ENCODE data around the gene PCNT.

The PCNT gene

DNA sequence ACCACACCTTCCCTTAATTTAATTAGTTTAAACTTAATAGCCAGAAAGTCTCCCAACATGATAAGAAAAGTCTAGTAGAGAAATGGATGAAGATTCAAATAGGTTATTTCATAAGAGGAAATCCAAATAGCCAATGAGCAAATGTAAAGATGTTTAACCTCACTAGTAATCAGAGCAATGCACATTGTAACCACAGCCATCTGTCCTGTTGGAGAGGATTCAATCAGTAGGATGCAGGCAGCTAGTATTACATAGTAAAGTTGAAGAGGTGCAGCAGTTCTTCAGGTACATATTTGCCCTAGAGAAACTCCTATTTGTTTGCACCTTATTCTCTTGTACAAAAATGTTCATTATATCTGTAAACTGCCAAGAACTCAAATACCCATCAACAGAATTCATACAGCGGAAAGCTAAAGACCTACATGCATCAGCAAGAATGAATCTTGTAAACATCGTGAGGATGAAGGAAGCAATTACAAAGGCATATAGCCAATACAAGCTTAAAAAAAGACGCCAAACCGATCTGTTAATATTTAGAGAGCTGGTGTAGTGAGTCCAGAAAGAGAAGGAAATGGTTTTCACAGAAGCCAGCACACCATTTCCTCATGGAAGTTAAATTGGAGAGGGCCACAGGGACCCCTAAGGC lies 162.6 kb downstream of the PCNT start:
- DNase-seq = no peak

DNA sequence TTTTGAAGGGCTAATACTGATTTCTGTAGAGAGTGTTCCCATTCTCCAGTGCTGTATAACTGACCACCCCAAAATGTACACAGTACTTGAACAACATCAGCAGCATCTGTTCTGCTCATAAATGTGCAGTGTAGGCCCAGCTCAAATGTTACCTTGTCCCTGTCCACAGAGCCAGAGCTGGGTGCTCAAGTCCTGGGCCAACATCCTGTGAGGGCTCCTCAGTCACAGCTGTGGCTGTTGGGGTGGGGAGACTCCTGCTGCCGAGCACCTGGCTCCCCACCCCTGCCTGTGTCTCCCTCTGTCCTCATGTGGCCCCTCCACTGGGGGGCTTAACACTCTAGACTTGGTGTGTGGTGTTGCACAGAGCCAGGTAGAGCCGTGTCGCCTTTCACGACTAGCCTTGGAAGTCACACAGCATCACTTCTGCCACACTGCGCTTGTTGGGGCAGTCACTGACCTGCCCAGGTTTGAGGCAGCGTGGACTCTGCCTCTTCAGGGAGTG lies 165.3 kb downstream of the PCNT start:
- no peak for DNase-seq

DNA sequence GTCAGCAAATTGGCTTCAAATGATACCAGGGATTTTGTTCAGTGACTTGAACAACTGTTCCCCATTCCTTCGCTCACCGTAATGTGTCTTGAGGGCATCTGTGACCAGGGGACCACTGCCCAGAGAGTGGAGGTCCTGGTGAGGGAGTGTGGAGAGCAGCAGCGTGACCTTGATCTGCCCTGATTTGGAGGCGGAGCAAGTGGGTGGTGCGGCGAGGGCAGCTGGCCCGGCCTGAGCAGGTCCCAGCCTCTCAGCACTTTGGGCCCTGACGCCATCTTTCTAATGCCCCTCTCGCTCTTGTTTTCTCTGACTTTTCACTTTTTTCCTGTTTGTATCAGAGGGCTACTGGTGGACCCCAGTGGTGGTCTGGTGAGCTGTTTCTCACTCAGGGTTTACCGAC lies 165.8 kb downstream of the PCNT start:
- no peak for DNase-seq

DNA sequence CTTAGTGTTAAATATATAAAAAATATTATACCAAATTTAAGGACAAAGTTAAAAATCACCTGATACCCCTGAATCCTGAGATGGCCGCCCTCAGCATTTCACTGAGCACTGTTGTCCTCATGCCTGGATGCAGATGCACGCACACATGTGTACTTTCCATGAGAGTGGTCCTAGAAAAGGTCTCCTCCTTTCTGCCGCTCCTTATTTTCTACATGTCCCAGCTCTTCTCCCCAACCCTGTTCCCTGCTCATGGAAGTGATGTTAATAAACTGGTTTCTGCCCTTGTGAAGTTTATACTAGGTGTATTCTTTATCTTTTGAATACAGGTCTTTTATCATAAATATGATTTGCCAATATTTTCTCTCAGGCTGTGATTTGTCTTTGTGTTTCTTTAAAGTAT lies 167.6 kb downstream of the PCNT start:
- no peak for DNase-seq

DNA sequence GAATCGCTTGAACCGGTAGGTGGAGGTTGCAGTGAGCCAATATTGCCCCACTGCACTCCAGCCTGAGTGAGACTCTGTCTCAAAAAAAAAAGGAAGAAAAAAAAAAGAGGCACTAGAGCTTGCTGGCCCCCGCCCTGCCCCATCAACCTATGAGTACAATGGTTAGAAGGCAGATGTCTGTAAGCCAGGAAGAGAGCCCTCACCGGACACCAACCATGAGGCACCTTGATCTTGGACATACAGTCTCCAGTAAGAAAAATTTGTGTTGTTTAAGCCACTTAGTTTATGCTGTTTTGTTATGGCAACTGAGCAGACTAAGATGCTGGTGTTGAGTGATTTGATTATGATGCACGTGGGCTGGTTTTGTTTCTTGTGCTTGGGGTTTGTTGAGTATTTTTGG lies 168.9 kb downstream of the PCNT start:
- DNase-seq = no peak

DNA sequence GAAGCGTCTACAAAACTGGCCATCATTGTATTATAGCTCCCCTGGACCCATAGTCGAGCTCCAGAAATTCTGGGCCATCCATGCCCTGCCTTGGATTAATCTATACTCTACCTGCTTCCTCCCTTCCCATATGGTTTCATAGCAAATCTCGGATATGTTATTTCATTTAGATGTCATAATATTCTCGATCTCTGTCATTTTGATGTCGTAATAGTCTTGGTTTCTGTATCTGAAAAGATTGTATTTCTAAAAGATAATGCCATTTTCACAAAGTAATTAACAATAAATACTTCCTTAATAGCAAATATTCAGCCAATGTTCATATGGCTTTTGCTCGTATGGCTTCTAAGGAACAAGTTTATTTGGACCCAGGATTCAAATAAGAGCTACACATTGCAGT lies 169.9 kb downstream of the PCNT start:
- DNase-seq = no peak
